GM12878 (cell line): Measurements from ENCODE around the gene PARP8. TPM values are rescaled to one million over a fixed set of nuclear protein-coding genes. Genes with fewer than 3 reads are reported as not detected.

ENCODE experiments used
- ATAC-seq: fragments of 200-7000 bp; cut with Tn5 transposase; 3 replicates; pipeline ENCODE4 v1.9.1; 2020; ENCODE audit warnings: mild to moderate bottlenecking, moderate library complexity
- BruUV-seq: library from RNA; stranded (reverse); fragments of 400-500 nt; replicated peaks from 2 replicates; lab custom pipeline; 2021; lab: Mats Ljungman, UMichigan
- CTCF ChIA-PET: fragments of 300-600 bp; sonication (Branson Sonifier 250); formaldehyde crosslinking; extraction: SDS; loops from one replicate; lab custom pipeline; 2021; ENCODE audit warnings: inconsistent platforms; lab: Yijun Ruan, JAX
- POLR2A ChIA-PET: fragments of 350-600 bp; formaldehyde crosslinking; extraction: SDS; loops from one replicate; lab custom pipeline; 2021; ENCODE audit warnings: inconsistent platforms; lab: Charles Lee
- RAD21 ChIA-PET: fragments of 300-600 bp; sonication (Branson Sonifier 250); formaldehyde crosslinking; loops from one replicate; lab custom pipeline; 2023; ENCODE audit warnings: antibody characterized with exemption; ENCODE audit not compliant: unreplicated experiment; lab: Charles Lee
- SMC1A ChIA-PET: fragments of 300-600 bp; sonication (Branson Sonifier 250); formaldehyde crosslinking; loops from one replicate; lab custom pipeline; 2023; ENCODE audit not compliant: unreplicated experiment, uncharacterized antibody; lab: Charles Lee
- DNase-seq: peaks from one replicate; pipeline ENCODE4 v3.0.0-alpha.2; 2011; ENCODE audit warnings: low read depth, low spot score
- FAIRE-seq: peaks from 3 replicates; lab custom pipeline; 2011; peaks lifted over from hg19 to GRCh38; lab: Jason Lieb, UNC
- H2AFZ ChIP-seq: 2 replicates; pipeline ENCODE4 v1.6.0; 2011; ENCODE audit warnings: low read depth, low read length, control low read depth; ENCODE audit not compliant: control insufficient read depth
- H3K27ac ChIP-seq: 2 replicates; pipeline ENCODE4 v1.5.1; 2011; ENCODE audit warnings: control low read depth; ENCODE audit not compliant: control insufficient read depth, insufficient read depth
- H3K27me3 ChIP-seq, 2 experiments: replicated peaks in 1 of 2; 2 replicates each; pipeline versions ENCODE4 v1.6.0 to v1.6.1; 2011; ENCODE audit warnings: low read length in 1 of 2; ENCODE audit not compliant: control insufficient read depth in 2 of 2, insufficient read depth in 2 of 2
- H3K36me3 ChIP-seq, 2 experiments: 2 replicates each; pipeline ENCODE4 v1.5.1; 2011; ENCODE audit warnings: low read length in 1 of 2; ENCODE audit not compliant: control insufficient read depth in 2 of 2, insufficient read depth in 2 of 2
- H3K4me1 ChIP-seq: 2 replicates; pipeline ENCODE4 v1.6.1; 2011; ENCODE audit warnings: mild to moderate bottlenecking, low read length, moderate library complexity, mixed read lengths; ENCODE audit not compliant: control insufficient read depth, insufficient read depth
- H3K4me2 ChIP-seq: 2 replicates; pipeline ENCODE4 v1.6.0; 2011; ENCODE audit warnings: control low read depth; ENCODE audit not compliant: control insufficient read depth, insufficient read depth
- H3K4me3 ChIP-seq: fragments of 200-600 bp; sonication (generic); 2 replicates; pipeline ENCODE4 v1.5.1; 2016
- H3K79me2 ChIP-seq: 2 replicates; pipeline ENCODE4 v1.6.0; 2011; ENCODE audit warnings: low read length; ENCODE audit not compliant: control insufficient read depth, insufficient read depth
- H3K9ac ChIP-seq: 2 replicates; pipeline ENCODE4 v1.8.0; 2011; ENCODE audit warnings: low read length, control low read depth, mixed read lengths; ENCODE audit not compliant: control insufficient read depth, insufficient read depth
- H3K9me3 ChIP-seq: replicated peaks from 3 replicates; pipeline ENCODE4 v1.5.1; 2011; ENCODE audit warnings: mild to moderate bottlenecking, low read length; ENCODE audit not compliant: control insufficient read depth, insufficient read depth
- H4K20me1 ChIP-seq: 2 replicates; pipeline ENCODE4 v1.6.0; 2011; ENCODE audit not compliant: control insufficient read depth, insufficient read depth
- CEBPB ChIP-seq, 2 experiments: fragments of 150-350 bp in 1 of 2; IDR thresholded peaks; 2 replicates each; pipeline ENCODE4 v1.6.1; 2012 to 2014; ENCODE audit warnings: low read depth in 2 of 2, low read length in 2 of 2, borderline replicate concordance in 1 of 2, inconsistent platforms in 1 of 2
- CHD4 ChIP-seq: fragments of 200-600 bp; sonication (generic); IDR thresholded peaks from 2 replicates; pipeline ENCODE4 v1.6.1; 2016; ENCODE audit warnings: mild to moderate bottlenecking
- DPF2 ChIP-seq: fragments of 450-650 bp; IDR thresholded peaks from 2 replicates; pipeline ENCODE4 v1.6.1; 2017; ENCODE audit warnings: mild to moderate bottlenecking
- GABPA ChIP-seq: IDR thresholded peaks from 2 replicates; pipeline ENCODE4 v1.6.1; 2014; ENCODE audit warnings: antibody characterized with exemption, low read depth, mild to moderate bottlenecking, inconsistent platforms
- HCFC1 ChIP-seq: fragments of 150-350 bp; IDR thresholded peaks from 2 replicates; pipeline ENCODE4 v1.6.1; 2014; ENCODE audit warnings: low read length
- JUND ChIP-seq: IDR thresholded peaks from 2 replicates; pipeline ENCODE4 v1.6.1; 2012; ENCODE audit warnings: low read depth, mild to moderate bottlenecking, low read length, improper control_type of control experiment, moderate library complexity
- KAT2A ChIP-seq: conservative IDR thresholded peaks from 2 replicates; pipeline ENCODE4 v1.6.1; 2011; ENCODE audit warnings: low read depth, low read length; ENCODE audit not compliant: control insufficient read depth
- KDM1A ChIP-seq: fragments of 200-600 bp; sonication (generic); IDR thresholded peaks from 2 replicates; pipeline ENCODE4 v1.6.1; 2016; ENCODE audit warnings: borderline replicate concordance
- MYC ChIP-seq: IDR thresholded peaks from 2 replicates; pipeline ENCODE4 v1.6.1; 2011; ENCODE audit warnings: mild to moderate bottlenecking, low read length, moderate library complexity, inconsistent platforms; ENCODE audit not compliant: insufficient read depth, insufficient replicate concordance, insufficient read length, severe bottlenecking
- NR2C2 ChIP-seq: IDR thresholded peaks from 2 replicates; pipeline ENCODE4 v1.6.1; 2011; ENCODE audit warnings: borderline replicate concordance, low read depth; ENCODE audit not compliant: control insufficient read depth, insufficient read length
- NRF1 ChIP-seq: conservative IDR thresholded peaks from 2 replicates; pipeline ENCODE4 v1.6.1; 2011; ENCODE audit warnings: mild to moderate bottlenecking, low read depth, low read length, improper control_type of control experiment
- PAX5 ChIP-seq: IDR thresholded peaks from 2 replicates; pipeline ENCODE4 v1.6.1; 2011; ENCODE audit warnings: low read depth, low read length, borderline replicate concordance
- POU2F2 ChIP-seq: IDR thresholded peaks from 3 replicates; pipeline ENCODE4 v1.6.1; 2011; ENCODE audit warnings: low read depth, mild to moderate bottlenecking, low read length, borderline replicate concordance
- RCOR1 ChIP-seq: conservative IDR thresholded peaks from 2 replicates; pipeline ENCODE4 v1.6.1; 2012; ENCODE audit warnings: low read depth, low read length, improper control_type of control experiment
- RUNX3 ChIP-seq: IDR thresholded peaks from 2 replicates; pipeline ENCODE4 v1.6.1; 2012; ENCODE audit warnings: low read length, inconsistent platforms
- SP1 ChIP-seq: IDR thresholded peaks from one replicate; pipeline ENCODE4 v1.6.1; 2011; ENCODE audit warnings: low read depth, low read length
- SPI1 ChIP-seq: IDR thresholded peaks from 2 replicates; pipeline ENCODE4 v1.6.1; 2011; ENCODE audit warnings: low read depth, mild to moderate bottlenecking, low read length, moderate library complexity, borderline replicate concordance; ENCODE audit not compliant: insufficient read depth
- ZBTB33 ChIP-seq: fragments of 450-650 bp; IDR thresholded peaks from 2 replicates; pipeline ENCODE4 v1.6.1; 2017; ENCODE audit warnings: mild to moderate bottlenecking
- ZNF207 ChIP-seq: fragments of 450-650 bp; IDR thresholded peaks from 2 replicates; pipeline ENCODE4 v1.6.1; 2014; ENCODE audit warnings: antibody characterized with exemption, mild to moderate bottlenecking, borderline replicate concordance
- ZNF24 ChIP-seq: fragments of 450-650 bp; IDR thresholded peaks from 2 replicates; pipeline ENCODE4 v1.6.1; 2017; ENCODE audit warnings: antibody characterized with exemption, mild to moderate bottlenecking
- WGBS: methylation state at CpG from one replicate; pipeline ENCODE4 v1.1.6; 2016; ENCODE audit warnings: low lambda C conversion rate; ENCODE audit not compliant: insufficient replicate concordance, insufficient coverage; ENCODE audit errors: missing lambda C conversion rate; 5-methylcytosine and 5-hydroxymethylcytosine counted together
- in situ Hi-C: fragments of 300-500 bp; cut with MboI; formaldehyde crosslinking; loops from 9 replicates; pipeline ENCODE4 v1.14.3; 2018; ENCODE audit warnings: mixed read lengths
- intact Hi-C: fragments of 100-400 bp; cut with micrococcal nuclease; formaldehyde crosslinking; loops from one replicate; pipeline ENCODE4 v1.14.2; 2022; ENCODE audit not compliant: unreplicated experiment
- polyA plus RNA-seq, 11 experiments: library from polyadenylated mRNA; depleted of rRNA in 4 of 11; unstranded in 6 of 11; stranded (reverse) in 5 of 11; fragments of >200 nt; fragmentation: Nextera tagmentation in 4 of 11; fragmentation: Illumina TruSeq in 1 of 11; extraction: Ambion mirVana in 4 of 11; extraction: Trizol in 1 of 11; gene quantifications; 1 replicate in 1 of 11; 2 replicates in 10 of 11; pipeline versions ENCODE4 v1.2.1 to v1.2.3, GENCODE V29; 2011 to 2016; ENCODE audit warnings: inconsistent platforms in 2 of 11, missing spikeins in 2 of 11, low read depth in 1 of 11
- total RNA-seq, 4 experiments: library from RNA; depleted of rRNA in 3 of 4; stranded (reverse); fragments of >200 nt in 3 of 4; fragmentation: Illumina TruSeq in 1 of 4; extraction: Trizol in 1 of 4; gene quantifications; 2 replicates each; pipeline versions ENCODE4 v1.2.1 to v1.2.3, GENCODE V29; 2013 to 2021

The PARP8 gene
- total and polyA plus RNA-seq, 10 of the 15 experiments (the other 5 are each of a cell fraction or from before 2014, with no cell fraction given) = 9.1 to 65.2 (median 20.6) TPM

DNA sequence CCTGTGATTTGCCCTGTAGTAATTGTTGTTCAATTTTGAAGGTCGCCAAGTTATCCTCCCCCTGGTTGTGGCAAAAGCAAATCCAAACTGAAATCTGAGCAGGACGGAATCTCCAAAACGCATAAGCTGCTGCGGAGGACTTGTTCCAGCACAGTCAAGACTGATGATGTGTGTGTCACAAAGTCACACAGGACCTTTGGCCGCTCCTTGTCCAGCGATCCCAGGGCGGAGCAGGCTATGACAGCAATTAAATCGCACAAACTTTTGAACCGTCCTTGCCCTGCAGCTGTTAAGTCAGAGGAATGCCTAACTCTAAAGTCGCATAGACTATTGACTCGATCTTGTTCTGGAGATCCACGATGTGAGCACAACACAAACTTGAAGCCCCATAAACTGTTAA lies 128.4 kb downstream of the PARP8 start:
- ChIA-PET RAD21 (no interaction called here), SMC1A (interaction anchor here (1.4 kb wide), 1 partner anchor 11 kb away, joined by 3 read pairs; no protein-coding TSS in a partner anchor), CTCF (interaction anchor here (0.6 kb wide), 1 partner anchor 48 kb away, joined by 3 read pairs; no protein-coding TSS in a partner anchor), POLR2A (no interaction called here)
- no peak for TF ChIP-seq NR2C2
- no peak for TF ChIP-seq PAX5
- TF ChIP-seq POU2F2 = no peak
- no peak for TF ChIP-seq GABPA
- no peak for TF ChIP-seq CHD4
- no peak for TF ChIP-seq KAT2A
- TF ChIP-seq CEBPB (IDR thresholded peaks at IDR 0.05; ENCODE audit: borderline replicate concordance in 1 of 2, low read depth in 2 of 2, low read length in 2 of 2) = no peak
- TF ChIP-seq DPF2 = no peak
- no peak for TF ChIP-seq ZNF207
- TF ChIP-seq ZBTB33 = no peak
- TF ChIP-seq ZNF24 = no peak
- TF ChIP-seq RCOR1 = no peak
- no peak for TF ChIP-seq JUND
- no peak for TF ChIP-seq MYC
- TF ChIP-seq SPI1 = no peak
- TF ChIP-seq SP1 = no peak
- TF ChIP-seq KDM1A = no peak
- no peak for TF ChIP-seq HCFC1
- TF ChIP-seq RUNX3 = no peak
- no peak for TF ChIP-seq NRF1
- intact Hi-C loops = no loop called here
- TSS peak; percentile 29 for BruUV-seq
- H3K27ac ChIP-seq = no peak overlapping the region
- H3K9ac ChIP-seq = no peak overlapping the region
- no peaks in the 10 kb centered on the region for H3K4me1 ChIP-seq
- DNase-seq (no peak), ATAC-seq (no peak), FAIRE-seq (no peak)
- no peaks in the 10 kb centered on the region for H3K79me2 ChIP-seq
- no peak overlapping the region for H3K4me2 ChIP-seq
- no peaks in the 10 kb centered on the region for H4K20me1 ChIP-seq
- H3K9me3 ChIP-seq = no peaks in the 10 kb centered on the region; the same call in 1 of the 3 replicates
- in situ Hi-C loops = no loop called here
- no peaks in the 10 kb centered on the region for H3K27me3 ChIP-seq
- peaks cover 0 to 14% of the 10 kb centered on the region in 2 experiments; a peak in 2 of 4 replicates for H3K36me3 ChIP-seq
- 99% methylated on average over 12 of the region's 12 CpGs for WGBS
- H2AFZ ChIP-seq = no peak overlapping the region
- no peak overlapping the region for H3K4me3 ChIP-seq
